Measurements from ENCODE around the gene RASGRP4. TPM values are rescaled to one million over a fixed set of nuclear protein-coding genes. Genes with fewer than 3 reads are reported as not detected.

RASGRP4 gene
- polyA plus RNA-seq, 2 of the 4 experiments (the other 2 are of a cell fraction) = 0.22 to 0.30 TPM

DNA sequence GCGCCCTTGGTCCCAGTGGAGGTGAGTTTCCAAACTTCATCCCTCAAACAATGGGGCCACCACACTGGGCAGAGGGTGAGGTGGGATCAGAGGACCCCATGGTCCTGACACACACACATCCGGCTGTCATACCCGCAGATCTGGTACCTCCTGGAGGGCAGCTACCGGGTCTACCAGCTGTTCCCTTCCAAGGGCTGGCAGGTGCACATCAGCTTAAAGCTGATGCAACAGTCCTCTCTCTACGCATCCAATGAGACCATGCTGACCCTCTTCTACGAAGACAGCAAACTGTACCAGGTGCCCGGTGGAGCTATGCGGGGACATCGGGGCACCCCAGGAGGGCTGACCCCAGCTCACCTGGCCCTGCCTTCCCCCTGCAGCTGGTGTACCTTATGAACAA lies 65.7 kb downstream of the RASGRP4 start:
- ATAC-seq (no peak), DNase-seq (ENCODE audit: low read depth in 1 of 2, low spot score in 1 of 2) (no peak), FAIRE-seq (peak; percentile 36)
- TF ChIP-seq CHD2 (IDR thresholded peaks at IDR 0.05; ENCODE audit: low read length, partially characterized antibody) = no peak
- TF ChIP-seq, protein P1, sequence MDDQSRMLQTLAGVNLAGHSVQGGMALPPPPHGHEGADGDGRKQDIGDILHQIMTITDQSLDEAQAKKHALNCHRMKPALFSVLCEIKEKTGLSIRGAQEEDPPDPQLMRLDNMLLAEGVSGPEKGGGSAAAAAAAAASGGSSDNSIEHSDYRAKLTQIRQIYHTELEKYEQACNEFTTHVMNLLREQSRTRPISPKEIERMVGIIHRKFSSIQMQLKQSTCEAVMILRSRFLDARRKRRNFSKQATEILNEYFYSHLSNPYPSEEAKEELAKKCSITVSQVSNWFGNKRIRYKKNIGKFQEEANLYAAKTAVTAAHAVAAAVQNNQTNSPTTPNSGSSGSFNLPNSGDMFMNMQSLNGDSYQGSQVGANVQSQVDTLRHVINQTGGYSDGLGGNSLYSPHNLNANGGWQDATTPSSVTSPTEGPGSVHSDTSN (IDR thresholded peaks at IDR 0.05) = no peak
- ChIA-PET CTCF (interaction anchor here (0.6 to 4.3 kb wide), 16 partner anchors 8 to 612 kb away, joined by 3 to 29 read pairs (median 4); partner anchors contain the start of genes CATSPERG, FAM98C, PPP1R14A and PSMD8), POLR2A (interaction anchor here (3.0 kb wide), 1 partner anchor 14 kb away, joined by 41 read pairs; the partner anchor contains the start of gene PSMD8)
- Histone ChIP-seq H3K27ac (no peak overlapping the region), H3K4me1 (peaks cover 9% of the 10 kb centered on the region; the same call in 1 of the 3 replicates), H3K9me3 (no peaks in the 10 kb centered on the region), H3K4me2 (no peak overlapping the region; the same call in 2 of the 3 replicates), H3K4me3 (no peak overlapping the region)
- 30% methylated on average over 9 of the region's 9 CpGs for WGBS (ENCODE audit: missing lambda C conversion rate)

DNA sequence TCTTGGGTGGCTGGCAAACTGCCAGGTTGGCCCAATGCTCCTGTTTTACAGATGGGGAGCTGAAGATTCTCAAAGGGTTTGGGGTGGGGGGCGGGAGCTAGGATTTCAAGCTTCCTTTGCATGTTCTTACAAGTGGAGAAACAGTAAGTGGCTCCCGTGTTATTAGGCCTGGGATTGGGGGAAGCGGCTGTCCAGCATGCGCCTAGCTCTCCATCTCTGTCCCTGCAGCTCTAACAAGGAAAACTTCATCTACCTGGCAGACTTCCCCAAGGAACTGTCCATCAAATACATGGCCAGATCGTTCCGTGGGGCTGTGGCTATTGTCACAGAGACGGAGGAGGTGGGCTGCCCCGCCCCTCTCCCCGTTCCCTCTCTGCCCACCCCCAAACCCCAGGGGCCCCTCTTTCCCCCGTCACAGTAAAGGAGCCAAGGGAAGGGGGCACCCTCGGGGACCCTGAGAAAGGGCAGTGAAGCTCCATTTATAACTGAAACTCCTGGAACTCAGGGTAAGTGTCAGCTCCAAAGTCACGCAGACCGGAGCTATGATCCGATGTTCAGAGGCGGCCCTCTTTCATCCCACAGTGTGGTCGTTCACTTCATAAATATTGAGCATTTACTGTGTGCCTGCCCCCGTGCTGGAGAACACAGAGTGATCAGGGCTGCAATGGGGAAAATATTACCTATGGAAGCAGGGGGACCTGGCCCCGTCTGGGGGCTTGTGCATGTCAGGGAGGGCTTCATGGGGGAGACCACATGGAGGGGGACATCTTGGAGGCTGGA lies 66.6 kb downstream of the RASGRP4 start:
- H3K4me1 ChIP-seq = peaks cover 9% of the 10 kb centered on the region; the same call in 1 of the 3 replicates
- ATAC-seq (no peak), DNase-seq (ENCODE audit: low read depth in 1 of 2, low spot score in 1 of 2) (no peak), FAIRE-seq (no peak)
- H3K9me3 ChIP-seq = no peaks in the 10 kb centered on the region
- ChIA-PET POLR2A (interaction anchor here (1.8 kb wide), 1 partner anchor 15 kb away, joined by 4 read pairs; the partner anchor contains the start of gene PSMD8), CTCF (interaction anchor here (0.5 to 4.3 kb wide), 15 partner anchors 10 to 187 kb away, joined by 3 to 29 read pairs (median 5); partner anchors contain the start of genes CATSPERG, FAM98C, PPP1R14A and PSMD8)
- H3K4me3 ChIP-seq = no peak overlapping the region
- no peak overlapping the region for H3K4me2 ChIP-seq
- TF ChIP-seq PHF8 (IDR thresholded peaks at IDR 0.05; ENCODE audit: borderline replicate concordance, low read depth) (no peak), HOXB5 (CRISPR knock-in tag; IDR thresholded peaks at IDR 0.05) (no peak), CHD4 (IDR thresholded peaks at IDR 0.05; ENCODE audit: borderline replicate concordance) (no peak), NFE2L2 (conservative IDR thresholded peaks at IDR 0.05; ENCODE audit: low read length) (no peak), HOXA7 (CRISPR knock-in tag; IDR thresholded peaks at IDR 0.05) (no peak), HOXB13 (CRISPR knock-in tag; IDR thresholded peaks at IDR 0.05; ENCODE audit: low read depth) (no peak), MAZ (IDR thresholded peaks at IDR 0.05; ENCODE audit: borderline replicate concordance, low read depth, low read length) (no peak), SREBF2 (IDR thresholded peaks at IDR 0.05) (no peak), RAD21 (conservative IDR thresholded peaks at IDR 0.05 in 1 of 2, IDR thresholded peaks at IDR 0.05 in 1 of 2) (no peak), MYC (IDR thresholded peaks at IDR 0.05; ENCODE audit: borderline replicate concordance, low read length) (no peak), NR3C1 (IDR thresholded peaks at IDR 0.05) (no peak)
- TF ChIP-seq, protein P2, sequence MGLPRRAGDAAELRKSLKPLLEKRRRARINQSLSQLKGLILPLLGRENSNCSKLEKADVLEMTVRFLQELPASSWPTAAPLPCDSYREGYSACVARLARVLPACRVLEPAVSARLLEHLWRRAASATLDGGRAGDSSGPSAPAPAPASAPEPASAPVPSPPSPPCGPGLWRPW (IDR thresholded peaks at IDR 0.05) = no peak
- TF ChIP-seq, protein P3, sequence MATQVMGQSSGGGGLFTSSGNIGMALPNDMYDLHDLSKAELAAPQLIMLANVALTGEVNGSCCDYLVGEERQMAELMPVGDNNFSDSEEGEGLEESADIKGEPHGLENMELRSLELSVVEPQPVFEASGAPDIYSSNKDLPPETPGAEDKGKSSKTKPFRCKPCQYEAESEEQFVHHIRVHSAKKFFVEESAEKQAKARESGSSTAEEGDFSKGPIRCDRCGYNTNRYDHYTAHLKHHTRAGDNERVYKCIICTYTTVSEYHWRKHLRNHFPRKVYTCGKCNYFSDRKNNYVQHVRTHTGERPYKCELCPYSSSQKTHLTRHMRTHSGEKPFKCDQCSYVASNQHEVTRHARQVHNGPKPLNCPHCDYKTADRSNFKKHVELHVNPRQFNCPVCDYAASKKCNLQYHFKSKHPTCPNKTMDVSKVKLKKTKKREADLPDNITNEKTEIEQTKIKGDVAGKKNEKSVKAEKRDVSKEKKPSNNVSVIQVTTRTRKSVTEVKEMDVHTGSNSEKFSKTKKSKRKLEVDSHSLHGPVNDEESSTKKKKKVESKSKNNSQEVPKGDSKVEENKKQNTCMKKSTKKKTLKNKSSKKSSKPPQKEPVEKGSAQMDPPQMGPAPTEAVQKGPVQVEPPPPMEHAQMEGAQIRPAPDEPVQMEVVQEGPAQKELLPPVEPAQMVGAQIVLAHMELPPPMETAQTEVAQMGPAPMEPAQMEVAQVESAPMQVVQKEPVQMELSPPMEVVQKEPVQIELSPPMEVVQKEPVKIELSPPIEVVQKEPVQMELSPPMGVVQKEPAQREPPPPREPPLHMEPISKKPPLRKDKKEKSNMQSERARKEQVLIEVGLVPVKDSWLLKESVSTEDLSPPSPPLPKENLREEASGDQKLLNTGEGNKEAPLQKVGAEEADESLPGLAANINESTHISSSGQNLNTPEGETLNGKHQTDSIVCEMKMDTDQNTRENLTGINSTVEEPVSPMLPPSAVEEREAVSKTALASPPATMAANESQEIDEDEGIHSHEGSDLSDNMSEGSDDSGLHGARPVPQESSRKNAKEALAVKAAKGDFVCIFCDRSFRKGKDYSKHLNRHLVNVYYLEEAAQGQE (IDR thresholded peaks at IDR 0.05) = no peak
- TF ChIP-seq, protein P4, sequence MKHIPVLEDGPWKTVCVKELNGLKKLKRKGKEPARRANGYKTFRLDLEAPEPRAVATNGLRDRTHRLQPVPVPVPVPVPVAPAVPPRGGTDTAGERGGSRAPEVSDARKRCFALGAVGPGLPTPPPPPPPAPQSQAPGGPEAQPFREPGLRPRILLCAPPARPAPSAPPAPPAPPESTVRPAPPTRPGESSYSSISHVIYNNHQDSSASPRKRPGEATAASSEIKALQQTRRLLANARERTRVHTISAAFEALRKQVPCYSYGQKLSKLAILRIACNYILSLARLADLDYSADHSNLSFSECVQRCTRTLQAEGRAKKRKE (CRISPR knock-in tag; IDR thresholded peaks at IDR 0.05; ENCODE audit: low read depth) = no peak
- 36% methylated on average over 18 of the region's 18 CpGs for WGBS (ENCODE audit: missing lambda C conversion rate)
- H3K27ac ChIP-seq = no peak overlapping the region

Other genes starting within 250 kb of the RASGRP4 start
- 1.3 and 2.1 TPM in 2 replicates for gene DPF1, start 202.0 kb downstream of the RASGRP4 start, polyA plus RNA-seq (2011; rRNA removed)
- gene DPF1, start 202.0 kb downstream of the RASGRP4 start, polyA plus RNA-seq (2017; fragmentation: RNase III; extraction: RNeasy Plus Mini Kit Qiagen cat#74134 plus additional on column Dnase treatment) = 4.4 to 6.8 TPM (median 5.3 TPM) in 3 replicates
- 14.6 and 30.5 TPM in 2 replicates for gene PPP1R14A, start 169.8 kb downstream of the RASGRP4 start, polyA plus RNA-seq (2011; rRNA removed)
- gene PPP1R14A, start 169.8 kb downstream of the RASGRP4 start, polyA plus RNA-seq (2017; fragmentation: RNase III; extraction: RNeasy Plus Mini Kit Qiagen cat#74134 plus additional on column Dnase treatment) = 88.6 to 99.6 TPM (median 99.5 TPM) in 3 replicates
- 343 and 425 TPM in 2 replicates for gene SPINT2, start 161.6 kb downstream of the RASGRP4 start, polyA plus RNA-seq (2011; rRNA removed)
- 244 to 296 TPM (median 291 TPM) in 3 replicates for gene SPINT2, start 161.6 kb downstream of the RASGRP4 start, polyA plus RNA-seq (2017; fragmentation: RNase III; extraction: RNeasy Plus Mini Kit Qiagen cat#74134 plus additional on column Dnase treatment)
- gene C19orf33, start 122.0 kb downstream of the RASGRP4 start, polyA plus RNA-seq (2011; rRNA removed) = 197 and 302 TPM in 2 replicates
- gene C19orf33, start 122.0 kb downstream of the RASGRP4 start, polyA plus RNA-seq (2017; fragmentation: RNase III; extraction: RNeasy Plus Mini Kit Qiagen cat#74134 plus additional on column Dnase treatment) = 487 to 531 TPM (median 489 TPM) in 3 replicates
- gene YIF1B, start 110.3 kb downstream of the RASGRP4 start, polyA plus RNA-seq (2011; rRNA removed) = 75.5 and 88.1 TPM in 2 replicates
- gene YIF1B, start 110.3 kb downstream of the RASGRP4 start, polyA plus RNA-seq (2017; fragmentation: RNase III; extraction: RNeasy Plus Mini Kit Qiagen cat#74134 plus additional on column Dnase treatment) = 87.5 to 104 TPM (median 100 TPM) in 3 replicates
- gene KCNK6, start 106.4 kb downstream of the RASGRP4 start, polyA plus RNA-seq (2011; rRNA removed) = 2.8 and 3.8 TPM in 2 replicates
- gene KCNK6, start 106.4 kb downstream of the RASGRP4 start, polyA plus RNA-seq (2017; fragmentation: RNase III; extraction: RNeasy Plus Mini Kit Qiagen cat#74134 plus additional on column Dnase treatment) = 2.4 to 2.8 TPM (median 2.4 TPM) in 3 replicates
- gene CATSPERG, start 90.4 kb downstream of the RASGRP4 start, polyA plus RNA-seq (2011; rRNA removed) = 1.4 and 1.7 TPM in 2 replicates
- gene CATSPERG, start 90.4 kb downstream of the RASGRP4 start, polyA plus RNA-seq (2017; fragmentation: RNase III; extraction: RNeasy Plus Mini Kit Qiagen cat#74134 plus additional on column Dnase treatment) = 0.62 to 1.4 TPM (median 0.80 TPM) in 3 replicates
- gene PSMD8, start 51.6 kb downstream of the RASGRP4 start, polyA plus RNA-seq (2011; rRNA removed) = 437 and 469 TPM in 2 replicates
- 456 to 462 TPM (median 458 TPM) in 3 replicates for gene PSMD8, start 51.6 kb downstream of the RASGRP4 start, polyA plus RNA-seq (2017; fragmentation: RNase III; extraction: RNeasy Plus Mini Kit Qiagen cat#74134 plus additional on column Dnase treatment)
- gene GGN, start 38.2 kb downstream of the RASGRP4 start, polyA plus RNA-seq (2011; rRNA removed) = not detected in 2 replicates
- 0.33 to 0.66 TPM (median 0.46 TPM) in 3 replicates for gene GGN, start 38.2 kb downstream of the RASGRP4 start, polyA plus RNA-seq (2017; fragmentation: RNase III; extraction: RNeasy Plus Mini Kit Qiagen cat#74134 plus additional on column Dnase treatment)
- gene SPRED3, start 37.5 kb downstream of the RASGRP4 start, polyA plus RNA-seq (2011; rRNA removed) = 3.0 and 3.5 TPM in 2 replicates
- 2.6 to 3.6 TPM (median 2.8 TPM) in 3 replicates for gene SPRED3, start 37.5 kb downstream of the RASGRP4 start, polyA plus RNA-seq (2017; fragmentation: RNase III; extraction: RNeasy Plus Mini Kit Qiagen cat#74134 plus additional on column Dnase treatment)
- gene FAM98C, start 23.1 kb downstream of the RASGRP4 start, polyA plus RNA-seq (2011; rRNA removed) = 12.8 and 13.8 TPM in 2 replicates
- gene FAM98C, start 23.1 kb downstream of the RASGRP4 start, polyA plus RNA-seq (2017; fragmentation: RNase III; extraction: RNeasy Plus Mini Kit Qiagen cat#74134 plus additional on column Dnase treatment) = 19.5 to 20.4 TPM (median 20.1 TPM) in 3 replicates
- gene RYR1, start 7.5 kb upstream of the RASGRP4 start, polyA plus RNA-seq (2011; rRNA removed) = 0.87 and 1.4 TPM in 2 replicates
- 3.1 to 4.5 TPM (median 3.7 TPM) in 3 replicates for gene RYR1, start 7.5 kb upstream of the RASGRP4 start, polyA plus RNA-seq (2017; fragmentation: RNase III; extraction: RNeasy Plus Mini Kit Qiagen cat#74134 plus additional on column Dnase treatment)
- gene MAP4K1, start 191.7 kb upstream of the RASGRP4 start, polyA plus RNA-seq (2011; rRNA removed) = 0.78 and 1.2 TPM in 2 replicates
- gene MAP4K1, start 191.7 kb upstream of the RASGRP4 start, polyA plus RNA-seq (2017; fragmentation: RNase III; extraction: RNeasy Plus Mini Kit Qiagen cat#74134 plus additional on column Dnase treatment) = 1.3 to 2.6 TPM (median 2.1 TPM) in 3 replicates
- gene EIF3K, start 193.0 kb upstream of the RASGRP4 start, polyA plus RNA-seq (2011; rRNA removed) = 419 and 491 TPM in 2 replicates
- gene EIF3K, start 193.0 kb upstream of the RASGRP4 start, polyA plus RNA-seq (2017; fragmentation: RNase III; extraction: RNeasy Plus Mini Kit Qiagen cat#74134 plus additional on column Dnase treatment) = 910 to 1,057 TPM (median 937 TPM) in 3 replicates
- 605 and 614 TPM in 2 replicates for gene ACTN4, start 221.4 kb upstream of the RASGRP4 start, polyA plus RNA-seq (2011; rRNA removed)
- gene ACTN4, start 221.4 kb upstream of the RASGRP4 start, polyA plus RNA-seq (2017; fragmentation: RNase III; extraction: RNeasy Plus Mini Kit Qiagen cat#74134 plus additional on column Dnase treatment) = 967 to 1,087 TPM (median 1,011 TPM) in 3 replicates

Measured in A549 (cell line).